Peyer's patch (tissue), 4 donors: ENCODE data around the gene ZNF511. TPM values are rescaled to one million over a fixed set of nuclear protein-coding genes. Genes with fewer than 3 reads are reported as not detected.

ENCODE experiments used
- DNase-seq, 3 donors: peaks; one replicate each; pipeline ENCODE4 v3.0.0-alpha.2; 2017 to 2019
- H3K27ac ChIP-seq, 4 donors: fragments of 200-600 bp; sonication (generic); one replicate each; pipeline ENCODE4 v1.5.1; 2016 to 2019
- H3K27me3 ChIP-seq, 2 donors: fragments of 200-600 bp; sonication (generic); one replicate each; pipeline ENCODE4 v1.5.1; 2019
- H3K36me3 ChIP-seq, 3 donors: fragments of 200-600 bp; sonication (generic); one replicate each; pipeline ENCODE4 v1.5.1; 2016 to 2019
- H3K4me1 ChIP-seq, 4 donors: fragments of 200-600 bp; sonication (generic); one replicate each; pipeline ENCODE4 v1.5.1; 2016 to 2019
- H3K4me3 ChIP-seq, 4 donors: fragments of 200-600 bp; sonication (generic); 1 replicate in 3 of 4; 2 replicates in 1 of 4; pipeline ENCODE4 v1.5.1; 2016 to 2019; ENCODE audit warnings: mild to moderate bottlenecking in 1 of 4
- H3K9me3 ChIP-seq, 4 donors: fragments of 200-600 bp; sonication (generic); one replicate each; pipeline ENCODE4 v1.5.1; 2016 to 2019; ENCODE audit warnings: mild to moderate bottlenecking in 1 of 4
- POLR2A ChIP-seq, 2 donors: fragments of 450-650 bp; IDR thresholded peaks; one replicate each; pipeline ENCODE4 v1.5.1; 2017; ENCODE audit warnings: antibody characterized with exemption in 2 of 2, mild to moderate bottlenecking in 2 of 2, moderate library complexity in 2 of 2
- total RNA-seq, 4 donors: library from RNA; depleted of rRNA; stranded (reverse); fragments of >200 nt; gene quantifications; one replicate each; pipeline ENCODE4 v1.1.0, GENCODE V29; 2016
- TF ChIP-seq, protein P1 (sequence below), 6 experiments: fragments of 450-650 bp in 4 of 6; fragments of 200-600 bp in 2 of 6; sonication (generic) in 1 of 6; IDR thresholded peaks; one replicate each; pipeline ENCODE4 v1.5.1; 2017 to 2019; ENCODE audit warnings: antibody characterized with exemption in 6 of 6, mild to moderate bottlenecking in 3 of 6, moderate library complexity in 1 of 6

The ZNF511 gene
- total RNA-seq, 4 donors from 2014 or later = 25.7 to 42.9 (median 30.5) TPM

DNA sequence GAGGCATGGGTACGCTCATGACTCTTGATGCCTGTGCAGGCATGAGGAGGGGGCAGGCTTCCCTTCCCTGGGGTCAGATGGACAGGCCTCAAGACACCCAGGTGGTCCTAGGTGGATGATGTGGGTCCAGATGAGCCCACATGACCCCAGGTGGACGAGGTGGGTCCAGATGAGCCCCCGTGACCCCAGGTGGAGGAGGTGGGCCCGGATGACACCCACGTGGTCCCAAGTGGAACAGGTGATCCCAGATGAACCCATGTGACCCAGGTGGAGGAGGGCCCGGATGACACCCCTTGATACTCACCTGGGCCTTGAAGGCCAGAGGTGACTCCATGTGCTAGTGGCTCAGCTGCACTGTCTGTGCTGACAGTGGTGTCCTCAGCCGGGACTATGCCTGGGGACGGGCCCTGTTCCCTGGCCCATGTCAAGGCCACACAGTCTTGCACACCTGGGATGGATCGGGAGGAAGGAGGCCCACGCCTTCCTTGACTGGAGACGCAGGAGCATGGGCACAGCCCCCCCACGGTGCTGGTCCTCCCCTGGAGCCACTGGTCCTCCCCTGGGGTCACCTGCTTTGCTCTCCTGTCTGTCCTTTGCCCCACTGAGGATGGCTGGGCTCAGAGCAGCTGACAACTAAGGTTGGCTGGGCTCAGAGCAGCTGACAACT is 41.7 kb downstream of the ZNF511 start:
- Histone ChIP-seq H3K4me3 (no peak overlapping the region), H3K9me3 (no peaks in the 10 kb centered on the region), H3K36me3 (peaks cover 0 to 25% (median 0%) of the 10 kb centered on the region in 3 donors), H3K27me3 (no peaks in the 10 kb centered on the region), H3K27ac (peak overlapping the region in 1 of 4 donors; percentile 30), H3K4me1 (peaks cover 0 to 16% (median 0%) of the 10 kb centered on the region in 4 donors)
- DNase-seq = no peak
- TF ChIP-seq, protein P1, sequence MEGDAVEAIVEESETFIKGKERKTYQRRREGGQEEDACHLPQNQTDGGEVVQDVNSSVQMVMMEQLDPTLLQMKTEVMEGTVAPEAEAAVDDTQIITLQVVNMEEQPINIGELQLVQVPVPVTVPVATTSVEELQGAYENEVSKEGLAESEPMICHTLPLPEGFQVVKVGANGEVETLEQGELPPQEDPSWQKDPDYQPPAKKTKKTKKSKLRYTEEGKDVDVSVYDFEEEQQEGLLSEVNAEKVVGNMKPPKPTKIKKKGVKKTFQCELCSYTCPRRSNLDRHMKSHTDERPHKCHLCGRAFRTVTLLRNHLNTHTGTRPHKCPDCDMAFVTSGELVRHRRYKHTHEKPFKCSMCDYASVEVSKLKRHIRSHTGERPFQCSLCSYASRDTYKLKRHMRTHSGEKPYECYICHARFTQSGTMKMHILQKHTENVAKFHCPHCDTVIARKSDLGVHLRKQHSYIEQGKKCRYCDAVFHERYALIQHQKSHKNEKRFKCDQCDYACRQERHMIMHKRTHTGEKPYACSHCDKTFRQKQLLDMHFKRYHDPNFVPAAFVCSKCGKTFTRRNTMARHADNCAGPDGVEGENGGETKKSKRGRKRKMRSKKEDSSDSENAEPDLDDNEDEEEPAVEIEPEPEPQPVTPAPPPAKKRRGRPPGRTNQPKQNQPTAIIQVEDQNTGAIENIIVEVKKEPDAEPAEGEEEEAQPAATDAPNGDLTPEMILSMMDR (IDR thresholded peaks at IDR 0.05) = no peak
- no peak for TF ChIP-seq POLR2A (IDR thresholded peaks at IDR 0.05)

DNA sequence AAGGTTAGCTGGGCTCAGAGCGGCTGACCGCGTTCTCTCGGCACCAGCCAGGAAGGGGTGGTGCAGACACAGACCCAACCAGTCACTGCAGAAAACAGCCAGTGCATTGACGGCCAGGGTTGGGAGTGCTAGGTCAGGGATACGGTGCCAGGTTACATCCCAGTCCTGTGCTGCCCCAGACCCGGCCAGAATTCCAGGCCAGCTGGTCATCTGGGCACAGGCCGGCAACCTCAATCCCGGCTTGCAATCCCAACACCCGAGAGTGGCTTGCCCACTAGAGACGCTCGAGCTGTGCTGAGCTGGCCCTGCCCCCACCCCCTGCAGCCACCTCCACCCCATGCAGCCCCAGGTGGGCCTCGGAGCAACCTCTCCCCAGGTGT is 42.2 kb downstream of the ZNF511 start:
- no peaks in the 10 kb centered on the region for H3K9me3 ChIP-seq
- no peak for DNase-seq
- no peak overlapping the region for H3K4me3 ChIP-seq
- peaks cover 0 to 26% (median 0%) of the 10 kb centered on the region in 3 donors for H3K36me3 ChIP-seq
- peaks cover 0 to 18% (median 0%) of the 10 kb centered on the region in 4 donors for H3K4me1 ChIP-seq
- TF ChIP-seq POLR2A (IDR thresholded peaks at IDR 0.05) = no peak
- TF ChIP-seq, protein P1 (IDR thresholded peaks at IDR 0.05) = no peak
- H3K27ac ChIP-seq = peak overlapping the region in 1 of 4 donors; percentile 30
- no peaks in the 10 kb centered on the region for H3K27me3 ChIP-seq

- no peak overlapping the region for H3K4me3 ChIP-seq
- no peaks in the 10 kb centered on the region for H3K27me3 ChIP-seq
- no peaks in the 10 kb centered on the region for H3K9me3 ChIP-seq
- H3K27ac ChIP-seq = peak overlapping the region in 1 of 4 donors; percentile 30
- TF ChIP-seq, protein P1 (IDR thresholded peaks at IDR 0.05) = no peak
- TF ChIP-seq POLR2A (IDR thresholded peaks at IDR 0.05) = no peak
- no peak for DNase-seq
- H3K36me3 ChIP-seq = peaks cover 0 to 29% (median 0%) of the 10 kb centered on the region in 3 donors
- H3K4me1 ChIP-seq = peaks cover 0 to 19% (median 4%) of the 10 kb centered on the region in 4 donors
Observed at GRCh38 chr10:133351408-133352318, 42.9 kb downstream of the ZNF511 start.

DNA sequence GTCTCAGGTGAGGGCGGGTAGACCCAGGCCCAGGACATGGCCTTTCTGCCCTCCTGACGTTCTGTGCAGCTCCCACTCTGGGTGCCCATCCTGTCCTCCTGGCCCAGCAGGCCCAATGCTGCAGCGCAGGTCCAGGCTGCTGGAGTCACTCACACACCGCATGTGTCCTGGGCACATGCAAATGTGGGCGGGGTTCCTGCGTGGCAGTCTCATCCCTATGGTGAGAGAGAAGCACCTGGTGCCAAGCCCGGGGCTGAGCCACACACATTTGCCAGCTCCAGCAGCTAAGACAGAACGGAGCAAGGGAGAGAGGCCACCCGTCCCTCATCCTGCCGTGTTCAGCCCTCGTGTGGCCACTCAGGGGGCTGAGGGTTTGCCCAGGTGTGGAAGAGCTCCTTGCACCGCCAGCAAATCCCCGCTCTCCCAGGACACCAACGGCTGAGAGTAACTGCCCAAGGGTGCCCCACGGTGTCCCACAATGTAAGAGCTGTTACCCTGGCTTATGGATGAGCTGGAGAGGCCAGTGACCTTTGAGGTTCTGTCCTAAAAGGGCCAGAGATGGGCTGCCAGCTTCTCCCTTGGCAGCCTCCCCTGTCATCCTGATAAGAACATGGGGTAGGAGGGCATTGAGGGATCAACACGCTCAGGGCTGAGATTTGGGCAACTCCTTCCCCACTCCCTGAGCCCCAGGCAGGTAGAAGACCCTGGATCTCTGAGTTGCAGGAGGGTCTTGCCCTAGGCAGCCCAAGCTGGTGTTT is 44.7 kb downstream of the ZNF511 start:
- H3K36me3 ChIP-seq = peaks cover 0 to 29% (median 0%) of the 10 kb centered on the region in 3 donors
- no peak overlapping the region for H3K4me3 ChIP-seq
- H3K27me3 ChIP-seq = no peaks in the 10 kb centered on the region
- H3K27ac ChIP-seq = peak overlapping the region in 1 of 4 donors; percentile 35
- peaks cover 3 to 24% (median 10%) of the 10 kb centered on the region in 4 donors for H3K4me1 ChIP-seq
- no peaks in the 10 kb centered on the region for H3K9me3 ChIP-seq
- TF ChIP-seq, protein P1 (IDR thresholded peaks at IDR 0.05) = peak in 1 of 6 experiments; percentile 24
- TF ChIP-seq POLR2A (IDR thresholded peaks at IDR 0.05) = peak in 1 of 2 donors; percentile 15
- peak in 2 of 3 donors; percentile 77 to 78 for DNase-seq

- Histone ChIP-seq H3K4me3 (no peak overlapping the region), H3K27me3 (no peaks in the 10 kb centered on the region), H3K36me3 (peaks cover 0 to 29% (median 0%) of the 10 kb centered on the region in 3 donors), H3K27ac (no peak overlapping the region), H3K4me1 (peaks cover 7 to 25% (median 10%) of the 10 kb centered on the region in 4 donors), H3K9me3 (no peaks in the 10 kb centered on the region)
- no peak for TF ChIP-seq POLR2A (IDR thresholded peaks at IDR 0.05)
- TF ChIP-seq, protein P1 (IDR thresholded peaks at IDR 0.05) = no peak
- no peak for DNase-seq
Observed at GRCh38 chr10:133353988-133354605, 45.4 kb downstream of the ZNF511 start.
